Kidney (tissue), 14 donors: Measurements from ENCODE around the gene HNRNPA0. TPM values are rescaled to one million over a fixed set of nuclear protein-coding genes. Genes with fewer than 3 reads are reported as not detected.

Experiments used
- DNase-seq, 5 donors: peaks; one replicate each; pipeline ENCODE4 v3.0.0-alpha.2; 2013 to 2020
- FAIRE-seq: peaks from 2 replicates; lab custom pipeline; 2012; peaks lifted over from hg19 to GRCh38; lab: Jason Lieb, UNC
- H3K27ac ChIP-seq, 2 donors: one replicate each; pipeline ENCODE4 v1.7.0; 2013; ENCODE audit warnings: low read depth in 2 of 2, low read length in 2 of 2, inconsistent platforms in 1 of 2
- H3K27me3 ChIP-seq: one replicate; pipeline ENCODE4 v1.7.1; 2013; ENCODE audit warnings: low read length, inconsistent platforms; ENCODE audit not compliant: control insufficient read depth, insufficient read depth
- H3K36me3 ChIP-seq, 3 donors: one replicate each; pipeline versions ENCODE4 v1.7.0 to v1.7.1; 2013; ENCODE audit warnings: low read length in 3 of 3, control low read depth in 1 of 3, inconsistent platforms in 1 of 3; ENCODE audit not compliant: insufficient read depth in 3 of 3, control insufficient read depth in 2 of 3
- H3K4me1 ChIP-seq, 3 donors: one replicate each; pipeline versions ENCODE4 v1.7.0 to v1.7.1; 2013; ENCODE audit warnings: low read length in 3 of 3, inconsistent platforms in 1 of 3, low read depth in 1 of 3; ENCODE audit not compliant: control insufficient read depth in 2 of 3, insufficient read depth in 2 of 3
- H3K4me3 ChIP-seq, 3 donors: one replicate each; pipeline versions ENCODE4 v1.7.0 to v1.8.1; 2013; ENCODE audit warnings: low read length in 3 of 3, control low read depth in 1 of 3, inconsistent platforms in 1 of 3
- H3K9ac ChIP-seq, 3 donors: one replicate each; pipeline versions ENCODE4 v1.7.0 to v1.7.1; 2013; ENCODE audit warnings: low read length in 3 of 3, control low read depth in 1 of 3, inconsistent platforms in 1 of 3
- H3K9me3 ChIP-seq, 3 donors: one replicate each; pipeline versions ENCODE4 v1.7.0 to v1.7.1; 2013; ENCODE audit warnings: low read length in 3 of 3, control low read depth in 1 of 3, inconsistent platforms in 1 of 3; ENCODE audit not compliant: control insufficient read depth in 2 of 3, insufficient read depth in 1 of 3
- intact Hi-C: fragments of 100-400 bp; cut with DNase I; formaldehyde crosslinking; loops from one replicate; pipeline ENCODE4 v1.11.1; 2022
- polyA plus RNA-seq: library from polyadenylated mRNA; stranded (reverse); fragments of 350-450 nt; fragmentation: Illumina TruSeq; extraction: RNeasy Lipid Tissue Mini Kit (QIAGEN cat#74804); gene quantifications from one replicate; pipeline ENCODE4 v1.2.3, GENCODE V29; 2014; ENCODE audit warnings: low read depth, low replicate concordance; ENCODE audit not compliant: insufficient read depth
- total RNA-seq: library from RNA; stranded (reverse); fragmentation: NEBNext Ultra II Directional; extraction: Animal tissue kit (Norgen Biotek cat#: 25700); gene quantifications from one replicate; pipeline ENCODE4 v1.2.1, GENCODE V29; 2021
- TF ChIP-seq, protein P1 (sequence below): IDR thresholded peaks from 3 replicates; pipeline ENCODE4 v1.5.1; 2012; ENCODE audit warnings: mild to moderate bottlenecking, moderate library complexity, borderline replicate concordance; ENCODE audit not compliant: insufficient read depth; ENCODE audit errors: extremely low read depth
- donor health status: control.
- donor health status: control.
- donor health status: control.
- donor health status: control.
- donor health status: control.
- donor health status: DM: yes; HTN: yes; CAD: no.
- donor health status: Normal renal cell carcinoma (clear cell type).

The HNRNPA0 gene
- total and polyA plus RNA-seq, 2 donors from 2014 or later, result 16.0 to 28.3 TPM

DNA sequence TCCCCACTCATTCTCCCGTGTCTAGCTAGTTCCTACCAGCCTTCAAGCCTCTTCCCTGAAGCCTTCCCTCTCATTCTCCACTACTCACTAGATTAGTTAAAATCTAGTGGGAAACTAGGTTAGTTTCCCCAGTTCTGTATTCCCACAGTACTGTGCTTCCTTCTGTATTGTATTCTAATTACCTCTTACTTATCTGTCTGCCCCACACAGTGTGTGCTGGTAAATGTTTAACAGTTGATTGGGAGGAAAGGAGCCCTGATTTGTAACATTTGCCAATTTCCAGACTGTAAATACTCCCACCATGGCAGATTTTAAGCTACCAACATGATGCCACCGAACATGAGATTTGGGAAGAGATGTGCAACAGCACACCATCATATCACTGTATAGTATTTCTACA is 26.5 kb downstream of the HNRNPA0 start:
- Histone ChIP-seq H3K9ac (no peak overlapping the region), H3K27ac (no peak overlapping the region), H3K36me3 (no peaks in the 10 kb centered on the region), H3K4me1 (peaks cover 0 to 7% (median 0%) of the 10 kb centered on the region in 3 donors), H3K9me3 (no peaks in the 10 kb centered on the region), H3K27me3 (no peaks in the 10 kb centered on the region), H3K4me3 (no peak overlapping the region)
- intact Hi-C loops, result loop anchor here (10.0 kb wide), 1 partner anchor 63 kb away; no protein-coding TSS in a partner anchor
- TF ChIP-seq, protein P1, sequence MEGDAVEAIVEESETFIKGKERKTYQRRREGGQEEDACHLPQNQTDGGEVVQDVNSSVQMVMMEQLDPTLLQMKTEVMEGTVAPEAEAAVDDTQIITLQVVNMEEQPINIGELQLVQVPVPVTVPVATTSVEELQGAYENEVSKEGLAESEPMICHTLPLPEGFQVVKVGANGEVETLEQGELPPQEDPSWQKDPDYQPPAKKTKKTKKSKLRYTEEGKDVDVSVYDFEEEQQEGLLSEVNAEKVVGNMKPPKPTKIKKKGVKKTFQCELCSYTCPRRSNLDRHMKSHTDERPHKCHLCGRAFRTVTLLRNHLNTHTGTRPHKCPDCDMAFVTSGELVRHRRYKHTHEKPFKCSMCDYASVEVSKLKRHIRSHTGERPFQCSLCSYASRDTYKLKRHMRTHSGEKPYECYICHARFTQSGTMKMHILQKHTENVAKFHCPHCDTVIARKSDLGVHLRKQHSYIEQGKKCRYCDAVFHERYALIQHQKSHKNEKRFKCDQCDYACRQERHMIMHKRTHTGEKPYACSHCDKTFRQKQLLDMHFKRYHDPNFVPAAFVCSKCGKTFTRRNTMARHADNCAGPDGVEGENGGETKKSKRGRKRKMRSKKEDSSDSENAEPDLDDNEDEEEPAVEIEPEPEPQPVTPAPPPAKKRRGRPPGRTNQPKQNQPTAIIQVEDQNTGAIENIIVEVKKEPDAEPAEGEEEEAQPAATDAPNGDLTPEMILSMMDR, result no peak
- FAIRE-seq (no peak), DNase-seq (no peak)

DNA sequence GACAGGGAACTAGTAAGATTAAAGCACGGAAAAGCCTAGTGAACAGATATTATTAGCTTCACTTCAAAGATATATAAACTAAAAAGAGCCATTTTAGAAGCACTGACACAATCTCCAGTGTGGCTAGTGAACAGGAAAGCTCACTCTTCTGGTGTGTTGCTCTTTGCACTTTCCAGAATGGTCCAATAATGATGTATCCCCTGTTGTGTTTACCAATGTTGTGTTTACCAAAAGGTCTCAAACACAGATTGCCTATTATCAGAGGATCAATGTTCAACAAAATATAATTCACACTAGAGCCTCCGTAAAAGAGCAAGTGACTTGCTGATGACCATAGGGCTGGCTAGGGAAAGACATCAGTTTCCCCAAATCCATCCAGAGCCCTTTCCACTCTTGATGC is 29.9 kb downstream of the HNRNPA0 start:
- Histone ChIP-seq H3K27ac (no peak overlapping the region), H3K4me3 (no peak overlapping the region), H3K9ac (no peak overlapping the region), H3K27me3 (no peaks in the 10 kb centered on the region), H3K9me3 (no peaks in the 10 kb centered on the region), H3K4me1 (peaks cover 0 to 7% (median 0%) of the 10 kb centered on the region in 3 donors), H3K36me3 (peaks cover 0 to 2% (median 0%) of the 10 kb centered on the region in 3 donors)
- intact Hi-C loops, result loop anchor here (10.0 kb wide), 1 partner anchor 59 kb away; no protein-coding TSS in a partner anchor
- TF ChIP-seq, protein P1, result no peak
- DNase-seq (no peak), FAIRE-seq (no peak)

DNA sequence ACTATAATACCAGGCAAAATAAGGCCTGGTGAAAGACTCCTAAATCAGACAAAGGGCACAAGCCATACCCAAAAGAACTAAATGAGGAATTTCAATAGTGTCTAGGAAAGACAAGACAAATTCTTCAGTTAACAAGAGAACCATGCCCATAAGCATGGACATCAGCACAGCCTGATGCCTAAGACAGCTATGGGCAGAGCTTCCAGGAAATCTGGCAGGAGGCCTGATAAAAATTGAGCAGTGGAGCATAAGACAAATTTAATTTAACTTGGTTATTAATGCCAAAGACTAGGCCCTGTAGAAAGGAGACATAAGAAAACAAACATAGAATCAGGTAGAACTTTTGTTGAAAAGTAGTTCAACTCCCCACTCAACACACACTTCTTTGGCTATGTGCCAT is 35.6 kb downstream of the HNRNPA0 start:
- TF ChIP-seq, protein P1, result no peak
- H3K9ac ChIP-seq, result no peak overlapping the region
- no peaks in the 10 kb centered on the region for H3K4me1 ChIP-seq
- intact Hi-C loops, result no loop called here
- no peak overlapping the region for H3K27ac ChIP-seq
- DNase-seq, result no peak
- peaks cover 0 to 2% (median 0%) of the 10 kb centered on the region in 3 donors for H3K36me3 ChIP-seq
- no peaks in the 10 kb centered on the region for H3K9me3 ChIP-seq
- H3K27me3 ChIP-seq, result no peaks in the 10 kb centered on the region
- H3K4me3 ChIP-seq, result no peak overlapping the region
- no peak for FAIRE-seq

DNA sequence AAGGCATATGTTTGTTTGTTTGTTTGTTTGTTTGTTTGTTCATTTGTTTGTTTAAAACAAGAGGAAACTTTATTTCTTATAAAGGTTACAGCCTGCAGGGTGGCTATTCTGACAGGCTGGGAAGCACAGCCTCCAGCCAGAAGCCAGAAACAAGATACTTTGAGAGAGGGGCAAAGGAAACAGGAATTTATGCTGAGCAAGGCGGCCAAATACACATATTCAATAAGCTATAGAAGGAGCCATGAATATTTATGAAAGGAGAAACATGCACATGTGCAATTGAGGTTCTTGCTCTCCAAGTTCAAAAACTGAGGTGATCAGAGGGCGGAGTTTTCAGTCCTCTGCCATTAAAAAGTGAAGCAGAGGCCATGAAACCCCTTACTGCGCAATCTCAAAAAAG is 37.8 kb downstream of the HNRNPA0 start:
- DNase-seq (no peak), FAIRE-seq (no peak)
- TF ChIP-seq, protein P1, result no peak
- no peaks in the 10 kb centered on the region for H3K4me1 ChIP-seq
- no peak overlapping the region for H3K9ac ChIP-seq
- H3K36me3 ChIP-seq, result peaks cover 0 to 2% (median 0%) of the 10 kb centered on the region in 3 donors
- no peaks in the 10 kb centered on the region for H3K9me3 ChIP-seq
- no peaks in the 10 kb centered on the region for H3K27me3 ChIP-seq
- no peak overlapping the region for H3K4me3 ChIP-seq
- no peak overlapping the region for H3K27ac ChIP-seq
- intact Hi-C loops, result no loop called here
